NCI-H82 treated with DMSO at 0.1 percent for 48 hours (cell line): ENCODE data around the gene ZGPAT.
"Not testable (repeated sequence)": the region's sequence is repeated elsewhere in the genome, so short reads cannot be mapped to it uniquely, and the experiment has no call there.

Experiments
- DNase-seq: peaks from one replicate; lab custom pipeline; 2025; ENCODE audit not compliant: unreplicated experiment; lab: John Stamatoyannopoulos, UW

ZGPAT gene

DNA sequence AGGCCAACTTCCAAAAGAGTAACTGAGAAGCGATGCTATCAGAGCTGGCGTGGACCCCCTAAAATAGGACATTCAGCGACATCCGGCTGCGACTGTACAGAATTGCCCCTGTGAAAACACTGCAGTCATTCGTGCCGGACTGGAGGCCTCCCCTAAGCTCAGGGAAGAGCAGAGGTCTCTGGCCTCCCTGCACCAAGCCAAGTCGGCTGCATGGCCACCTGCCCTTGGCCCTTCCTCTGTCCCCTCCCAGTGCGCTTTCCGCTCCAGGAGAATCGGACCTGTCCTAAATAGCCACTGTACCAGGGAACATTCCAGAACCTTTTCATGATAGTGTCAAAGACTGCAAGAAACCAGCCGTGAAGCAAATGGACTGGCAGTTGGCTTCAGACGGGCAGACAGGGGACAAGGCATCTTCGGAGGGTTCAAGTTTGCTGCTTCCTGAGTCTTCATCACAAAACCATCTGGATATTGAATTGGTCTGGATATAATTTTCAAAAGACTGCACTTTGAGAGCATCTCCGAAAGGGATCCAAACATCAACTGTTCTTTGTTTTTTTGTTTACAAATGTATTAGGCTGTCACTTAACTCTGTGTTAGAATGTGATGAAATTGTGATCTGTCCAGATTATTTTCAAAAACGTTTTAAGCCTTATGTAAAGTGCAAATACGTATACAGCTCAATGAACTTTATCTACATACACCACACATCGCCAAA lies 48.3 kb downstream of the ZGPAT start:
- DNase-seq = no peak

DNA sequence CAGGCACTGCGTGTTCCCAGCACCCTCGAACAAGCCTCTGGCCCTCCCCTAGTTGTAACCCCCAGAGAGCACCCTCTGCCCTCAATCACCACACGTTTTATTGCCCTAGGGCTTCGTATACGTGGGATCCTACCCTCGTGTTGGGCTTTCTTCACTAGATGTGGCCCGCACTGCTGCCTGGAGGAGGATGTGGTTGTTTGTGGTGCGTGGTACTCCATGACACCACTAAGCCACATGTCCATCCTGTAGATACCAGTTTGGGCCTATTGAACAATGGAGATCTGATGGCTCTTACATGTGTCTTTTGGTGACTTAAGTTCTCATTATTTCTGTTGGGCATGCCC lies 48.8 kb downstream of the ZGPAT start:
- DNase-seq = no peak

DNA sequence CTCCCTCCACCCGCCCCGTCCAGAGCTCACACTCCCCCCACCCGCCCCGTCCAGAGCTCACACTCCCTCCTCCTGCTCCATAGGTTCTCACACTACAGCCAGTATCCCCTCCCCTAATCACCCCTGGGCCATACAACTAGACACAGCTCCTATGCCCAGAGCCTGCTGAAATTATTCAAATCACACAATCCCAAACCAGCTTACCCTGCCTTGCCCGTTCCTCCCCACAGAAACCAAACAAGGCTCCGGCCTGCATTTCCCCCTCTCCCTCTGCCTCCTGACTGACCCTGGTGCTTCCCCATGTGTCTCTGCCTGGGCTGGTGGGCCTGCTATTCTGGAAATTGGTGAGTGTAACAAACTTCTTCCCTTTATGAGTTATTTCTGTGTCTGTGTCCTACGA lies 50.3 kb downstream of the ZGPAT start:
- DNase-seq = no peak

DNA sequence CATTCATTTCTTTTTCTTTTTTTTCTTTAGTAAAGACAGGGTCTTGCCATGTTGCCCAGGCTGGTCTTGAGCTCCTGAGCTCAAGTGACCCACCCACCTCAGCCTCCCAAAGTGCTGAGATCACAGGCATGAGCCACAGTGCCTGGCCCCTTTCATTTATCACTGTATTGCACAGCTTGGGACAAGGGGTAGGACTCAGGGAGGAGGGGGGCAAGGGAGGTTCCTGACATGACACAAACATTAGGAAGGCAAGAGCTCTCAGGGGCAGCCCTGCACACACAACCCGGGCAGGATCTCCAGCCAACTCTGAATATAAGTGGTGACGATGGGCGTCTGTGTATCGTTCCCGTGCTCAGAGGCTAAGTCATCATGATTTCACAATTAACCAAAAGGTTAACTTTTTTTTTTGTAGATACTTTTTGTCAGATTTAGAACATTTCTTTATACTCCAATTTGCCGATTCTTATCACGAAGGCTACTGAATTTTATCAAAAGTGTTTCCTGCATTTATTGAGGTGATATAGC lies 51.6 kb downstream of the ZGPAT start:
- no peak for DNase-seq

DNA sequence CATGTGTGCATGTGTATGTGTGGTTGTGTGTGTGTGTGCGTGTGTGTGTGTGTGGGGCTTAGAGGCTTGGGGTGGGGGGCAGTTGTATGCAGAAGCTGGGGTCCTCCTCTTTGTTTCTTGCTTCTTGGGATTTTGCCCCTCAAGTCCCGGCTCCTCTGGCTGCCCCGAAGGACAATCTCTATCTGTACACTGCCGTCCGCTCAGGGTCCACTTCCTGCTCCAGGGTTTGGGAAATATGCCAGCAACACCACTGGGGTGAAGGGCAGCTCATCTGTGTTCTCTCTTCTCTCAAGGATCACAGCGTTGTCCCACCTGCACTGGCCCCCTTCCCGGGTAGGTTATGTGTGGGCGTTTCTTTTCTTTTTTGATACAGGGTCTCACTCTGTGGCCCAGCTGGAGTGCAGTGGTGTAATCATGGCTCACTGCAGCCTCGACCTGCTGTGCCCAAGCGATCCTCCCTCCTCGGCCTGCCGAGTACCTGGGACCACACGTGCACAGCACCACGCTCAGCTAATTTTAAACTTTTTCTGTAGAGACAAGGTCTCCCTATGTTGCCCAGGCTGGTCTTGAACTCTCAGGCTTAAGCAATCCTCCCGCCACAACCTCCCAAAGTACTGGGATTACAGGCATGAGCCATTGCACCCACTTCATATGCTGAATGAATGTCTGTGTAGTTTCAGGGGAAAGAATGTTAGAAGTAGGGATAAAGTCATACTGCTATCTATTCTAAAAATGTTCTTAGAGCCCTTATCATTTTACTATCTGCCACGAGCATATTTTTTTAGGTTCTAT lies 57.4 kb downstream of the ZGPAT start:
- DNase-seq = no peak

DNA sequence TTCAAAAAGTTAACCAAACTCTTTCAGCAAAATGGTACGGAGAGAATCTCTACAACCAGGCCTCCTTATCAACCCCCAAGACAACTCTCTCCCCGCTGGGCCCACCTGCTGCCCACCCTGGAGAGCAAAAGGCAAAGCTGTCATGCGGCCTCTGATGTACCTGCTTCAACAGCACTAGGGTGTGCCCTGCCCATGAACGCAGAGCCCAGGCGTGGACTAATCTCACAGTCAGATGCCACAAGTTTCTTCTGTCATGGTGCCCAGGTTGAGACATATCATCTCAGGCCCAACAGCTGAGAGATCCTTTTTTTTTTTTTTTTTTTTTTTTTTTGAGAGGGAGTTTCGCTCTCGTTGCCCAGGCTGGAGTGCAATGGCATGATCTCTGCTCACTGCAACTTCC lies 58.1 kb downstream of the ZGPAT start:
- DNase-seq = no peak

DNA sequence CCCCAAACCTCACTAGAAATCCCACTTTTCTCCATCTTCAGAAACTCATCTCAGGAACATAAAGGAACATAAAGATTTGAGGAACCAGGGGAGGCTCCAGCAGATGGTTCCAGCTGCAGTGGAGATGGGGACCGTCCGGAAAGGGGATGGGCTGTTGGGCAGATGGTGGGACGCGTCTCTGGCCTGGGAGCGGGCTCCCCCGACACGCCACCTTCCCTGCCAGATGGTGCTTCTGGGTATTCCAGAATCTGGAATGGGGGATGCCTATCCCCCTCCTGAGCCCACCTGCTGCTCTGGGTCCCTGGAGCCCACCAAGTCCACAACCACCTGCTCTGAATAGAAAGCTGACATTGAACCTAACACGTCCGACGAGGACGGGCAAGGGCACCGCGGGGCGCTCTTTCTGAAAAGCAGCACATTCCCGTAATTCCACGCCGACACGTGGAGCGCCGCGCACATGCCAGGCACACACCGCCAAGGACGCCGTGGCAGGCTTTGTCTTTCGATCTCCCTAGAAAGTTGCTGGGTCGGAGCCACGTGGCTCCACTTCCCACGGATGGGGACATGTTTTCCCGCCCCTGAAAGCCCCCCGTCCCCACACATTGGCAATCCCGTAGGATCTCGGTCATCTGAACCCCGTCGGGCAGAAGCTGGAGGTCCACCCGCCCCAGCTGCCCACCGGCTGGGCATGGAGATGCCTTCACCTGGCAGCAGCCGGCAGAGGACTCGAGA lies 59.0 kb downstream of the ZGPAT start:
- no peak for DNase-seq

DNA sequence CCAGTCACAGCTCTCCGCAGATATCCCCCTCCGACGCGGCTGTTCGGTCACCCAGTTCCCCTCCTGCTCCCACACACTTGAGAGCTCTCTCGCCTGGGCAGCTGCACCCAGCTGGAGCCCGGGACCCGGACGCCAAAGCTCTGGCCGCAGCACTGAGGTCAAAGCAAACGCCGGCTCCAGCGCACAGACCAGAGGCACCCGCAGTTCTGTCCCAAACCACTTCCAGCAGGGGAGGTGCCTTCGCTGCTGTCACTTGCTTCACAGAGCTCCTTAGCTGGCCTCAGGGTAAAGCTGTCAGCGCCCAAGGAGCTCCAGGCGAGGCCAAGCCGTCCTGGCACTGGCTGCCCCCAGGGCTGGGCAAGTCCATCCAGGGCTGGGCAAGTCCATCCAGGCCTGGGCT lies 59.6 kb downstream of the ZGPAT start:
- no peak for DNase-seq

DNA sequence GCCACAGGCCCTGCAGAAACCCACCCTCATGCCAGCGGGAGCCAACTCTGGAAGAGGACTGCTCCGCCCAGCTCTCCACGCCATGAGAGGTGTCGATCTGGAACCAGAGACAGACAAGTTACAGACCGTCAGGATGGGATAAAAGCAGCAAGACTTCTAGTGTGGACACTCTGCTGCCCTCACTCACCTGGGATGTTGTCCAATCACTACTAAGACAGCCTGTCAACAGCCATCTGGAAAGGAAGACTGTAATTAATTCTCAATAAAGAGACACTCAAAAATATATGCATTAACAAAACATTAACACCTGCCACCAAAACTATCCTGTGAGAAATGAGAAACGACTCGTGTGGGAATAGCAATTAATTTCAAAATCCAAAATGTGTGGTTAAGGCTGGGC lies 60.0 kb downstream of the ZGPAT start:
- no peak for DNase-seq

DNA sequence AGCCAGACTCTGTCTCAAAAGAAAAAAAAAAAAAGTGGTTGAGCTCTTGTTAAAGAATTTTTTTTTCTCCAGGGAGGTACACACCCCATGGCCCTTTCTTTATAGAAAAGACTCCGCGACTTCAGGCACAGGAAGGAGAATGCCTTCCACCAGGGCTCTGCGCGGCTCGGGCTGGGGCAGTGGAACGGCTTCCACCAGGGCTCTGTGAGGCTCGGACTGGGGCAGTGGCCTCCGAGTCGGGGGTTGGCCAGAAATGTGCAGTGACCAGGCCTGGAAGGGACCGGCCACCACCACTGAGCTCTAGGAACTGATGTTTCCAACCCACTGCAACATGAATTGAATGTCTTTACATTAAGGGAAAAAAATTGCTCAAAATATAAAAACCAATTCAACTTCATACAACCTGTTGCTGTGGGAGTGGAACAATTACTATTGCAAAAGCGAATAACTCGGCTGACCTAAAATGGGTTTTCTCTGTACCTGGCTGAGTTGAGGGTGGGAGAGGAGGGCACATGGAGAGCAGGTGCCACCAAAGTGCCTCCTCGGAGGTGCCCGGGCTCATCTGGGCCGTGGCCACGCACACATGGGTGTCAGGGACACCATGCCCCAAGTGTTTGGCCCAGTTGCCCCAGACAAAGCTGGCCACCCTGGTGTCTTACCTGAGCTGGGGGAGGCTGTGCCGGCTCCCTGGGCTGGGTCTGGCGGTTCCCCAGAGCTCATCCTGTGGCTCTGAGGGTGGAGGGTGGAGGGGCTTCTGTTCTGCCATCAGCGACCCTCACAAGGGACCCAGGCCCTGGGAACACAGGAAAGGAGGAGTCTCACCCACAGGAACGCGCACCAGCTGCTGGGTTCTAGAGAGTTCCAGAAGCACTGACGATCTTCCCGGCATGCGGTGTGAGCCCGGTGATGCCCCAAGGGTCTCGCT lies 61.0 kb downstream of the ZGPAT start:
- DNase-seq = no peak

DNA sequence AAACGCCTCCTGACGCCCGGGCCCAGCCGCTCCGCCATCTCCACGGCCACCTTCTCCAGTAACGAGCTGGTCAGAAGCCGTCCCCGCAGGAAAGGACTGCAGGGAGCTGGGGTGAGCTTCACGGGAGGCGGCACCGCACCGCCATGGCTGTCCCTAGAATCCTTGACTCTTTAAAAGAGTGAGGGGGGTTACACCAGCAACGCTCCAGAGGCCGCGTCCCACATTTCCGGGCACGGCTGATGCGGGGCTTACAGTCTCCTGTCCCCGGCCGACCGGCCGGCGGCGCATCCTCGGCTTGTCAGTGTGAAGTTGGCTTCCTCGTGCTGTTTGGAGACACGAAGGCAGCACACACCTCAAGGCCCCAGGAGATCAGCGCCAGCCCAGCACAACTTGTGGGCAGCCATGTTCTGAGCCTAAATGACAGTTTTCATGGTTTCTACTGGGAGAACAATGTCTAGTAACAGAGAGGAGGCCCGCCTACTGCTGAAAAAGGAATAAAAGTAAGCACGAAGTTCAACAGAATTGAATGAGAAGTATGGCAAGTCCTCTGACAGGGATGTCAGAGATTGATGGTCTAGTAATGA lies 62.1 kb downstream of the ZGPAT start:
- no peak for DNase-seq

DNA sequence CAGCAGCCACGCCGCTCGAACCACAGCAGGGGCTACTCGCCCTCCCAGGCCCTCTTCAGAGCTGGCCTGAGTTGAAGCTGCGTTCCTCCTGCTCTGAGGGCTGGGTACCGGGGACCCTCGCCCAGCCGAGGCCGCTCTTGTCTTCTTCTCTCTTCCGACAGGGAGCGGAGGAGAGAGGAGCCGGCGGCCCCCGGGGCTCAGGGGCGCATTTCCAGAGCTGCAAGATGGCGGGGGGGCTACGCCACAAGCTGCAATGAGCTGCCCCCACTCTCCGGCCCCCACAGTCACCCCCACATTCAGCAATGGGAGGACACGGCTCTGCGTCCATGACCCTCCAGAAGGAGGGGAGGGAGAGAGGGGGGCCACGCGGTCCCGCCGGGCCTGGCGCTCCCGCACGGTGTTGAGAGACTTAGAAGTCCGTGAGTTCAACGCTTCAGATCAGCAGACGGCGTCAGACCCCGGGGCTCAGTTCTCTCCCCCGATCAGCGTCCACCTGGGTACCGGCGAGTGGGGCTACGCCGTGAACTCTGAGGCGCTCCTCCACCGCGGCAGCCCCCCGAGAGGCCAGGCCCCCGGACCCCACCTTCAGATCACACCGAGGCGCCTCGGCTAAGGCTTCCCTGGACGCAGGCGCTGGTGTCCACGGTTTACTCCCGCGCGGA lies 63.3 kb downstream of the ZGPAT start:
- DNase-seq = no peak

DNA sequence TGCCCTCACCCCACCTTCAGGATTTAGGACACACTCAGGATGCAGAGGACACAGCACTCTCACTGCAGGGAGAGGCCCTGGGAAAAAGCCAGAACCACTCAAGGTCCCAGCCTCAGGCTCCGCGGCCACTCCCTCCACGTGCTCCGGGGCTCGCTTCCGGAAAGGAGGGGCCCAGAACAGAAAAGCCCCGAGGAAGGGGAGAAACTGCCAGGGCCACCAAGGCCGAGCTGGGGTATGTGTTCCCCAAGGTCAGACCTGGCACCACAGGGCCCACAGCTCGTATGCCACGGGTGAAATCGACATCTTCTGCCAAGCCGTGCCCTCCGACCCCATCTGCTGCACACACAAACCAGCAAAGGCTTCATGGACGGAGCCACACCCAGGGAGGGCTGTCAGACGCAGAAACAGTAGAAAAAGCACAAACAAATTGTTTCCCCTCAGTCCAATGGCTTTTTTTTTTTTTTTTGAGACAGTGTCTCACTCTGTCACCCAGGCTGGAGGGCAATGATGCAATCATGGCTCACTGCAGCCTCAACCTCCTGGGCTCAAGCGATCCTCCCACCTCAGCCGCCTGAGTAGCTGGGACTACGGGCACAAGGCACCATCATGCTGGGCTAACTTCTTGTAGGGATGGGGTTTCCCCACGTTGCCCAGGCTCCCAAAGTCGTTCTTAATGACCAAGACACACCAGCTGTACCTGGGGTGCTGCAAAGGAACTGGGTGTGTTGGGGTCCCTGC lies 65.1 kb downstream of the ZGPAT start:
- DNase-seq = no peak

DNA sequence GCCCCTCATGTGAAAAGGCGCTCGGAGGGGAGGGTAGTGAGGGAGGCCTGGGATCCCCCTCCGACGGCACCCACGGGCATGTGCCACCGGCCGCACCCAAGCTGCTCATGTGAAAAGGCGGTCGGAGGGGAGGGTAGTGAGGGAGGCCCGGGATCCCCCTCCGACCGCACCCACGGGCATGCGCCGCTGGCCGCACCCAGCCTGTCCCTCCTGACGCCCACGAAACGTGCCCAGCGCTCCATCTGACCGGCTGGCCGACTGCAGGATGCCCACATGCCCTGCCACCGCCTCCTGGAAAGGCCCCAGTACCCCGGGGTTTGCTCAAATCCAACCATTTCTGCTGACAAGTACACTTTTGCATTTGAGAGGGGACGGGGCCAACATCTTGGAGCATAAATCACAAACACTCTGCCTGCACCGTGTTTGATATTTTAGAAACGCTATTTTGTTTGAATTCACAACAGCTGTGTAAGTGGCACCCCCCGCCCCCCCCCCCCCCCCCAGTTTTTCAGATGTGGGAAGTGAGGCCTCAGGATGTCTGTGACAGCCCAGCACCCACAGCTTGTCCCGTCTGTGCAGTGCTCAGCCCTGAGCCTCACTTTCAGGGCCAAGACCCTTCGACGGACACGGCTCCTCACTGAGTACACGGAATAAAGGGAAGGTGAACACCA lies 65.9 kb downstream of the ZGPAT start:
- DNase-seq = no peak

DNA sequence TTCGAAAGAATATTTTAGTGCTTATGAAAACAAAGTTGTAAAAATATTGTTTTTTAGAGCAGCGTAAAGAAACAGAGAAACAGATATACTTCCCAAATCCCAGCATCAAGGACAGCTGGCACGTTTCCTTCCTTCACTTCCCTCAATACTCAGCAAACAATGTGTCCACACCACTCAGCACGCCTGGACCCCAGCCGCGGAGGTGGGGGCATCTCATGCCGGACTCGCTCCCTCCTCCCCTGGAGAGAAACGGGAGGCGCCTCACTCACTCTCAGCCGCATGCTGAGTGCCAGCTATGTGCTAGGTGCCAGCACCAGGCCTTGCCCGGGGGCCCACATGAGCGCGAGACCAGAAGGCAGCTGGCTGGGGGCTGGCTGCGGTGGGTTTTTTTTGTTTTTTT lies 66.5 kb downstream of the ZGPAT start:
- no peak for DNase-seq

DNA sequence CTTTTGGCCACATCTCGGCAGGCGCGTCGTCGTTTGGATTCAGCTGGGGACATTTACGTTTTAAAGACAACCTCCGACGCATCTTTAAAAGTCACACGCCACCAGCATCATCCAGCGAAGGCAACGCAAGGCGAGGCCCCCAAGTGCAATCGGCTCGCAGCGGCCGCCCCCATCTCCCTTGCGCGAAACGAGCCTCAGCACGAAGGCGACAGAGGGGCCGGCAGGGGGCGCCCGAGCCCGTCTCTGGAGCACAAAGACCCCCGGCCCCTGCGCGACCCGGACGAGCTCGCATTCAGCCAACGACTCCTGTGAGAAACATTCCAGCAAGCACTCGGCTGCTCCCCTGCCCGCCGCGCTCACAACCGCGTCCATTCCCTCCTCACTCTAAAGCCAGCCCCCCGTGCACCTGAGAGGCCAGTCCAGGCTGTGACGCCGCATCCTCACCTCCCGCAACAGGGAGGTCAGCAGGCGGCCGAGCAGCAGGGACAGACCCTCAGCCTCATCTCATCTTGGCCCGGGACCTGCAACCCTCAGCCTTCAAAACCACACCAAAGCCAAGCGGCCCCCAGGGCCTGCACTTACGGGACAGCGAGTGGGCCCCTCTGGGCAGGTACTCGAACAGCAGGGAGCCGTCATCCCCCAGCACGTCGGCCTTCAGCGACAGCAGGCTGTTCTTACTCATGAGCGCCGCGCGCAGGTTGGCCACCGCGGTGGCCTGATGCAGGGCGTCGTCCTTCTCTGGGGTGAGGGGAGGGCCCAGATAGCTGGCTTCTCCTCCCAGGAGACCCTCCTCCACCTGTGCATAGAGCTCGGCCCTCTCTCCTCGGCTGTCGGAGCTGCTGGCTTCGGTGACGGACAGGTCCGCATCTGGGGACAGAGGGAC lies 67.5 kb downstream of the ZGPAT start:
- peak; percentile 25 for DNase-seq

DNA sequence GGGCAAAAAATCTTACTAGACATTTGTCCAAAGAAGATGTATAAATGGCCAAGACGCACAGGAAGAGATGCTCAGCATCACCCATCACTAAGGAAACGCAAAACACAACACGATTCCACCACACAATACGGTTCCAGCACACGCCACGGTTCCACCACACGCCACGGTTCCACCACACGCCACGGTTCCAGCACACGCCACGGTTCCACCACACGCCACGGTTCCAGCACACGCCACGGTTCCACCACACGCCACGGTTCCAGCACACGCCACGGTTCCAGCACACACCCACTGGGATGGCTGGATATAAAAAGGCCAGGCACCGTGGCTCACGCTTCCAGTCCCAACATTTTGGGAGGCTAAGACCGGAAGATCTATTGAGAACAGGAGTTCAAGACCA lies 69.0 kb downstream of the ZGPAT start:
- not testable (repeated sequence) for DNase-seq

DNA sequence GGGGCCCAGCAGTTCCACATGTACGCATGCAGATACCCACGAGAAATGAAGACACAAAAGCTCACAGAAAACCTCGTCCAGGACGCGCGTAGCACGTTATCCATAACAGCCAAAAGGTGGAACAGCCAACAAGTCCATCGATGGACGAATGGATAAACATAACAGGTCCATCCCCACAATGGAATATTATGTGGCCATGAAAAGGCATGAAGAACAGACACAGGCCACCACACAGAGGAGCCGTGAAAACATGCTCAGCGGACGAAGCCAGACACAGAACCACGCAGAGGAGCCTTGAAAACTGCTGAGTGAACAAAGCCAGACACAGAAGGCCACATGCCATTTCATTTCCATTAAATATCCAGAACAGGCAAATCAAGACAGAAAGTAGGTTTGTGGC lies 69.8 kb downstream of the ZGPAT start:
- no peak for DNase-seq
